Measurements from ENCODE around the gene JAK1. TPM values are rescaled to one million over a fixed set of nuclear protein-coding genes. Genes with fewer than 3 reads are reported as not detected.

The JAK1 gene
- total RNA-seq, 2 donors from 2014 or later = 22.9 to 23.2 TPM

DNA sequence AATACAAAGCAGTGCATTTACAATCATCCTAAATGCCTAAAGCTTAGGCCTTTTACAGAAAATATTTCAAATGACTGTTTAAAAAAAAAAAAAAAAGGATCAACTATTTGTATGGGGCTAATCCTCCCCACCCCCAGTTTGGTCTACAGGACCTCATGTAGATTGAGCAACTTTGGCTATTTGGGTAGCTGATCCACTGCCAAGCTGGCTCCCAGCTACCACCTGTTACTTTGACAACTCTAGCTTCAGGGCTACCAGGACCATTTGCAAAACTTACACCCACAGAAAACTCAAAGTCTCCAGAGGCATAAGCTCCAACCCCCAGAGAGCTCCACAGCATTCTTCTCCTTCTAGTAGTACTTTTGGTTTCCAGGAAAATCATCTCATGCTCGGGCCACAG is 29.4 kb downstream of the JAK1 start:
- no peak overlapping the region for H3K9ac ChIP-seq (ENCODE audit: extremely low read depth, low read length, poor library complexity, severe bottlenecking)
- Mint-ChIP-seq H3K27me3 (ENCODE audit: insufficient read depth) (no peaks in the 10 kb centered on the region), H3K9me3 (no peaks in the 10 kb centered on the region), H3K4me3 (no peak overlapping the region), H3K4me1 (peaks cover 3% of the 10 kb centered on the region), H3K36me3 (ENCODE audit: low read depth) (no peaks in the 10 kb centered on the region), H3K27ac (no peak overlapping the region)
- no peak for DNase-seq
- H3K4me1 ChIP-seq (ENCODE audit: control insufficient read depth, insufficient read depth, low read length) = no peaks in the 10 kb centered on the region
- H3K27ac ChIP-seq (ENCODE audit: low read depth, low read length) = no peak overlapping the region
- H3K27me3 ChIP-seq (ENCODE audit: control insufficient read depth, insufficient read depth, low read length, poor library complexity, severe bottlenecking) = no peaks in the 10 kb centered on the region
- TF ChIP-seq, protein P1, sequence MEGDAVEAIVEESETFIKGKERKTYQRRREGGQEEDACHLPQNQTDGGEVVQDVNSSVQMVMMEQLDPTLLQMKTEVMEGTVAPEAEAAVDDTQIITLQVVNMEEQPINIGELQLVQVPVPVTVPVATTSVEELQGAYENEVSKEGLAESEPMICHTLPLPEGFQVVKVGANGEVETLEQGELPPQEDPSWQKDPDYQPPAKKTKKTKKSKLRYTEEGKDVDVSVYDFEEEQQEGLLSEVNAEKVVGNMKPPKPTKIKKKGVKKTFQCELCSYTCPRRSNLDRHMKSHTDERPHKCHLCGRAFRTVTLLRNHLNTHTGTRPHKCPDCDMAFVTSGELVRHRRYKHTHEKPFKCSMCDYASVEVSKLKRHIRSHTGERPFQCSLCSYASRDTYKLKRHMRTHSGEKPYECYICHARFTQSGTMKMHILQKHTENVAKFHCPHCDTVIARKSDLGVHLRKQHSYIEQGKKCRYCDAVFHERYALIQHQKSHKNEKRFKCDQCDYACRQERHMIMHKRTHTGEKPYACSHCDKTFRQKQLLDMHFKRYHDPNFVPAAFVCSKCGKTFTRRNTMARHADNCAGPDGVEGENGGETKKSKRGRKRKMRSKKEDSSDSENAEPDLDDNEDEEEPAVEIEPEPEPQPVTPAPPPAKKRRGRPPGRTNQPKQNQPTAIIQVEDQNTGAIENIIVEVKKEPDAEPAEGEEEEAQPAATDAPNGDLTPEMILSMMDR (conservative IDR thresholded peaks at IDR 0.05) = no peak
- WGBS, 2 experiments (ENCODE audit: insufficient coverage in 1 of 2, insufficient read length in 1 of 2) = 92% methylated on average over 1 of the region's 1 CpG; no CpG with 5 or more reads in 1 of the 2 experiments
- H3K36me3 ChIP-seq (ENCODE audit: control insufficient read depth, insufficient read depth, low read length) = no peaks in the 10 kb centered on the region
- H3K9me3 ChIP-seq (ENCODE audit: control insufficient read depth, low read length) = no peaks in the 10 kb centered on the region
- no peak overlapping the region for H3K4me3 ChIP-seq (ENCODE audit: low read length)

DNA sequence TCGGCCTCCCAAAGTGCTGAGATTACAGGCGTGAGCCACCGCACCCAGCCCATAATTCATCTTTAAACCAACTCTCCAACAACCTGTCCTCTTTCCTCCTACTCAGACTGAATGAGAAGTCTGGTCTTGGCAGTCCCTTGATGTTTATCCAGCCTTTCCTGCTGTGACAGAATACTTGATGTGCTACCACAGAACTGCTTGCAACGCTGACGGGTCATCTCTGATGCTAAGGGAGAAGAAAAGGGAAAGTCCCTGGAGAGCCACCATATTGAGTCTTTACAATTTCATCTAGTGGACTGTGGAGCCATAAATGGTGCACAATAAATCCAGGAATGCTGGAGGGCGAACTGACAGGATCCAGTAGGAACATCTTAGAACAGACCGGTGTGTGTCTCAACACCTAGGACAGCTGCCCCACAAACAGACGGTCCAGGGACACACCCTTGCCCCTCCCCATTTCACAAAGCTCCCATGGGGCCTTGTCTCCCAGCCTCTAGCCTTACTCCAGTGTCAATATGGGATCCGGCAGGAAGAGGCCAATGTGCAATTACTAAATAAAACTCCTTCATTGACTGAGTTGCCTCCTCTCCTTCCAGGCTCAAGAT is 30.7 kb downstream of the JAK1 start:
- no peak for DNase-seq
- WGBS, 2 experiments (ENCODE audit: insufficient coverage in 1 of 2, insufficient read length in 1 of 2) = 88 to 91% methylated on average over 6 to 9 of the region's 9 CpGs
- Histone ChIP-seq H3K4me1 (ENCODE audit: control insufficient read depth, insufficient read depth, low read length) (no peaks in the 10 kb centered on the region), H3K36me3 (ENCODE audit: control insufficient read depth, insufficient read depth, low read length) (no peaks in the 10 kb centered on the region), H3K9me3 (ENCODE audit: control insufficient read depth, low read length) (no peaks in the 10 kb centered on the region), H3K27me3 (ENCODE audit: control insufficient read depth, insufficient read depth, low read length, poor library complexity, severe bottlenecking) (no peaks in the 10 kb centered on the region), H3K27ac (ENCODE audit: low read depth, low read length) (no peak overlapping the region), H3K9ac (ENCODE audit: extremely low read depth, low read length, poor library complexity, severe bottlenecking) (no peak overlapping the region), H3K4me3 (ENCODE audit: low read length) (no peak overlapping the region)
- Mint-ChIP-seq H3K27me3 (ENCODE audit: insufficient read depth) (no peaks in the 10 kb centered on the region), H3K4me1 (peaks cover 3% of the 10 kb centered on the region), H3K4me3 (no peak overlapping the region), H3K36me3 (ENCODE audit: low read depth) (no peaks in the 10 kb centered on the region), H3K27ac (no peak overlapping the region), H3K9me3 (peaks cover 1% of the 10 kb centered on the region)
- TF ChIP-seq, protein P1 (conservative IDR thresholded peaks at IDR 0.05) = no peak

DNA sequence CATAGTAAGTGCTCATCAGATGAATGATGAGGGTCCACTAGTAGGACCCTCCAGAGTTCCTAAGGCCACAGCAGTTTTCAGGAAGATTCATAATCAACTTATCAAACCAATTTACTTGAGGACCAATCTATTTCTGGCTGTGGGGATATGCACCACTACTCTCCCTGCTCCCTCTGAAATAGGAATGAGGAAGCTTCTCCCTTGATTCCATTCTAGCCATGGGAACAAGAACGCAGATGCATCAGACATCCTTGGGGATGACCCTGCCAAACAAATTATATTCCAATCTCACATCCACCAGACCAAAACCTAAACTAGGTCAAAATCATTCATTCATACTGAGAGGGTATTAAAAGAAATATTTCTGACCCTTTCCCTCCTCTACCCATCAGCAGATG is 31.5 kb downstream of the JAK1 start:
- H3K4me1 ChIP-seq (ENCODE audit: control insufficient read depth, insufficient read depth, low read length) = no peaks in the 10 kb centered on the region
- no peaks in the 10 kb centered on the region for H3K36me3 ChIP-seq (ENCODE audit: control insufficient read depth, insufficient read depth, low read length)
- no peak overlapping the region for H3K4me3 ChIP-seq (ENCODE audit: low read length)
- H3K4me3 Mint-ChIP-seq = no peak overlapping the region
- H3K9me3 Mint-ChIP-seq = peaks cover 8% of the 10 kb centered on the region
- peaks cover 3% of the 10 kb centered on the region for H3K4me1 Mint-ChIP-seq
- no peak overlapping the region for H3K9ac ChIP-seq (ENCODE audit: extremely low read depth, low read length, poor library complexity, severe bottlenecking)
- no peaks in the 10 kb centered on the region for H3K27me3 ChIP-seq (ENCODE audit: control insufficient read depth, insufficient read depth, low read length, poor library complexity, severe bottlenecking)
- H3K9me3 ChIP-seq (ENCODE audit: control insufficient read depth, low read length) = no peaks in the 10 kb centered on the region
- TF ChIP-seq, protein P1 (conservative IDR thresholded peaks at IDR 0.05) = no peak
- DNase-seq = no peak
- H3K27ac ChIP-seq (ENCODE audit: low read depth, low read length) = no peak overlapping the region
- no peak overlapping the region for H3K27ac Mint-ChIP-seq
- WGBS, 2 experiments (ENCODE audit: insufficient coverage in 1 of 2, insufficient read length in 1 of 2) = 94 to 100% methylated on average over 1 of the region's 1 CpG
- H3K36me3 Mint-ChIP-seq (ENCODE audit: low read depth) = peaks cover 3% of the 10 kb centered on the region
- no peaks in the 10 kb centered on the region for H3K27me3 Mint-ChIP-seq (ENCODE audit: insufficient read depth)
